Measurements from ENCODE around the gene MBNL2.
A peak's percentile ranks its signal among the peaks of the same experiment; 100 is the strongest.

The MBNL2 gene

GRCh38 chr13:97422118-97423054, 200.3 kb downstream of the MBNL2 start:
- H3K27ac ChIP-seq (ENCODE audit: low read depth, low read length, severe bottlenecking) = no peak overlapping the region
- 87 to 95% methylated on average over 4 to 5 of the region's 8 CpGs for WGBS, 2 experiments (ENCODE audit: insufficient coverage in 2 of 2)
- no peak overlapping the region for H3K4me3 ChIP-seq (ENCODE audit: extremely low read depth, insufficient read depth, low read length, poor library complexity, severe bottlenecking)
- H3K4me1 ChIP-seq (ENCODE audit: control insufficient read depth, insufficient read depth, low read length, poor library complexity, severe bottlenecking) = no peaks in the 10 kb centered on the region
- no peaks in the 10 kb centered on the region for H3K36me3 ChIP-seq (ENCODE audit: control insufficient read depth, insufficient read depth, low read length)
- H3K9me3 ChIP-seq (ENCODE audit: control insufficient read depth, low read length) = no peaks in the 10 kb centered on the region

- no peaks in the 10 kb centered on the region for H3K9me3 ChIP-seq (ENCODE audit: control insufficient read depth, low read length)
- no peaks in the 10 kb centered on the region for H3K4me1 ChIP-seq (ENCODE audit: control insufficient read depth, insufficient read depth, low read length, poor library complexity, severe bottlenecking)
- H3K4me3 ChIP-seq (ENCODE audit: extremely low read depth, insufficient read depth, low read length, poor library complexity, severe bottlenecking) = no peak overlapping the region
- H3K36me3 ChIP-seq (ENCODE audit: control insufficient read depth, insufficient read depth, low read length) = no peaks in the 10 kb centered on the region
- H3K27ac ChIP-seq (ENCODE audit: low read depth, low read length, severe bottlenecking) = no peak overlapping the region
- WGBS, 2 experiments (ENCODE audit: insufficient coverage in 2 of 2) = 83 to 93% methylated on average over 2 to 3 of the region's 8 CpGs
These were observed 201.3 kb downstream of the MBNL2 start for GRCh38 chr13:97423300-97424045.

GRCh38 chr13:97425590-97425989, 203.5 kb downstream of the MBNL2 start:
- no peak overlapping the region for H3K4me3 ChIP-seq (ENCODE audit: extremely low read depth, insufficient read depth, low read length, poor library complexity, severe bottlenecking)
- H3K27ac ChIP-seq (ENCODE audit: low read depth, low read length, severe bottlenecking) = no peak overlapping the region
- no peaks in the 10 kb centered on the region for H3K9me3 ChIP-seq (ENCODE audit: control insufficient read depth, low read length)
- WGBS, 2 experiments (ENCODE audit: insufficient coverage in 2 of 2) = 100% methylated on average over 1 to 2 of the region's 2 CpGs
- no peaks in the 10 kb centered on the region for H3K4me1 ChIP-seq (ENCODE audit: control insufficient read depth, insufficient read depth, low read length, poor library complexity, severe bottlenecking)
- no peaks in the 10 kb centered on the region for H3K36me3 ChIP-seq (ENCODE audit: control insufficient read depth, insufficient read depth, low read length)

GRCh38 chr13:97426695-97427094, 204.6 kb downstream of the MBNL2 start:
- Histone ChIP-seq H3K27ac (ENCODE audit: low read depth, low read length, severe bottlenecking) (no peak overlapping the region), H3K9me3 (ENCODE audit: control insufficient read depth, low read length) (no peaks in the 10 kb centered on the region), H3K36me3 (ENCODE audit: control insufficient read depth, insufficient read depth, low read length) (no peaks in the 10 kb centered on the region), H3K4me3 (ENCODE audit: extremely low read depth, insufficient read depth, low read length, poor library complexity, severe bottlenecking) (no peak overlapping the region), H3K4me1 (ENCODE audit: control insufficient read depth, insufficient read depth, low read length, poor library complexity, severe bottlenecking) (no peaks in the 10 kb centered on the region)
- WGBS, 2 experiments (ENCODE audit: insufficient coverage in 2 of 2) = 84 to 85% methylated on average over 2 to 3 of the region's 3 CpGs

GRCh38 chr13:97429681-97430081, 207.5 kb downstream of the MBNL2 start:
- Histone ChIP-seq H3K4me1 (ENCODE audit: control insufficient read depth, insufficient read depth, low read length, poor library complexity, severe bottlenecking) (no peaks in the 10 kb centered on the region), H3K4me3 (ENCODE audit: extremely low read depth, insufficient read depth, low read length, poor library complexity, severe bottlenecking) (no peak overlapping the region), H3K27ac (ENCODE audit: low read depth, low read length, severe bottlenecking) (no peak overlapping the region), H3K36me3 (ENCODE audit: control insufficient read depth, insufficient read depth, low read length) (no peaks in the 10 kb centered on the region), H3K9me3 (ENCODE audit: control insufficient read depth, low read length) (no peaks in the 10 kb centered on the region)
- WGBS, 2 experiments (ENCODE audit: insufficient coverage in 2 of 2) = 77 to 86% methylated on average over 4 to 6 of the region's 6 CpGs

DNA sequence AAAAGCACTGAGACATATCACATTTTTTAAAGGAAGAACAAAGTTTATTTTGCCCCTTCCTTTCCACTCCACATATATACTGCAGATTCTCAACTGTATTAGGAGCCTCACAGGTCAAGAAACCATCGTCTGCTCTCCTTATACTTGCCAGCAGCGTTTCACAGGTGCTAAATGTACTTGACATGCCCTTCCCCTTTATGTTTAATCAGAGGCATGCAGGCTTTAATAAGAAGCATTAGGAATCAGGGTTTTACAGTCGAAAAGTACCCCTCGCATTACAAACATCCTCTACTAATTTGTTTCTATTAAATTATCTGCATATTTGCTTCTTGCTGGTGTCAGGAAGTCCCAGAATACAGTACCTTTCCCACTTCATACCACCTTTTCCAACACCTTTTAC, 208.2 kb downstream of the MBNL2 start:
- WGBS, 2 experiments (ENCODE audit: insufficient coverage in 2 of 2) = 90 to 100% methylated on average over 3 to 4 of the region's 4 CpGs
- Histone ChIP-seq H3K9me3 (ENCODE audit: control insufficient read depth, low read length) (no peaks in the 10 kb centered on the region), H3K4me3 (ENCODE audit: extremely low read depth, insufficient read depth, low read length, poor library complexity, severe bottlenecking) (no peak overlapping the region), H3K4me1 (ENCODE audit: control insufficient read depth, insufficient read depth, low read length, poor library complexity, severe bottlenecking) (no peaks in the 10 kb centered on the region), H3K27ac (ENCODE audit: low read depth, low read length, severe bottlenecking) (no peak overlapping the region), H3K36me3 (ENCODE audit: control insufficient read depth, insufficient read depth, low read length) (no peaks in the 10 kb centered on the region)

- Histone ChIP-seq H3K27ac (ENCODE audit: low read depth, low read length, severe bottlenecking) (no peak overlapping the region), H3K4me1 (ENCODE audit: control insufficient read depth, insufficient read depth, low read length, poor library complexity, severe bottlenecking) (no peaks in the 10 kb centered on the region), H3K9me3 (ENCODE audit: control insufficient read depth, low read length) (no peaks in the 10 kb centered on the region), H3K36me3 (ENCODE audit: control insufficient read depth, insufficient read depth, low read length) (no peaks in the 10 kb centered on the region), H3K4me3 (ENCODE audit: extremely low read depth, insufficient read depth, low read length, poor library complexity, severe bottlenecking) (no peak overlapping the region)
- WGBS, 2 experiments (ENCODE audit: insufficient coverage in 2 of 2) = 79 to 100% methylated on average over 1 to 2 of the region's 4 CpGs
These were observed 209.1 kb downstream of the MBNL2 start for GRCh38 chr13:97431171-97431764.

DNA sequence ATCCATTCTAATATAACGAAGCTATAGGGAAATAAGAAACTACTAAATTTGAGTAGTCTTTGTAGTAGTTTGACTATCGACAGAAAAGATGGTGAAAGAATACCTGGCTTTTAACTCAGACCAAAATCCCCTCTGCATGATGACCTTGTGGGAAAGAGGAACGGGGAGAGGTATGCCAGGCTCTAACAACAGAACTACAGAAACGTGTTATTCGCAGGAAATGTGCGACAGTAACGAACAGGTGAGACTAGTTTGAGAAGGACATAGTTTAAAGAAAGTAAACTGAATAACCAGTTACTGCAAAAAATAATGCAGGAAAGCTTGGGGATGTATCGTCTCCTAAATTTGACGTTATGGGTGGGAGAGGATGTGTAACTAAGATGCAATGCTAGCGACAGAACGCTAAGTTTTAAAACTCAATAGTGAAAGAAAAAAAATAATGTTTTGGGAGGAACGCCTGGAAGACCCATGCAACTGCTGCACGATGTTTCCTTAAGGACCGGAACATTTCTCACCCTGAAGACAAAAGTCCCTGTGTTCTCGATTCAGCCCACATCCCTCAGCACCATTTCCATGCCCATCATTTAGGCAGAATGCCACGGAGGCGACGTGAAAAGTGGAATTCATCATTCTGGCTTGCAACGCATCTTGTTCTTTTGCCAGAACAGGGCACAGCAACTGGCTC, 210.2 kb downstream of the MBNL2 start:
- no peaks in the 10 kb centered on the region for H3K4me1 ChIP-seq (ENCODE audit: control insufficient read depth, insufficient read depth, low read length, poor library complexity, severe bottlenecking)
- 64 to 71% methylated on average over 16 to 18 of the region's 19 CpGs for WGBS, 2 experiments (ENCODE audit: insufficient coverage in 2 of 2)
- H3K4me3 ChIP-seq (ENCODE audit: extremely low read depth, insufficient read depth, low read length, poor library complexity, severe bottlenecking) = peak overlapping the region; percentile 85
- peaks cover 5% of the 10 kb centered on the region for H3K36me3 ChIP-seq (ENCODE audit: control insufficient read depth, insufficient read depth, low read length)
- peak overlapping the region; percentile 99 for H3K27ac ChIP-seq (ENCODE audit: low read depth, low read length, severe bottlenecking)
- H3K9me3 ChIP-seq (ENCODE audit: control insufficient read depth, low read length) = no peaks in the 10 kb centered on the region

- Histone ChIP-seq H3K27ac (ENCODE audit: low read depth, low read length, severe bottlenecking) (peak overlapping the region; percentile 99), H3K9me3 (ENCODE audit: control insufficient read depth, low read length) (no peaks in the 10 kb centered on the region), H3K4me1 (ENCODE audit: control insufficient read depth, insufficient read depth, low read length, poor library complexity, severe bottlenecking) (no peaks in the 10 kb centered on the region), H3K36me3 (ENCODE audit: control insufficient read depth, insufficient read depth, low read length) (peaks cover 11% of the 10 kb centered on the region), H3K4me3 (ENCODE audit: extremely low read depth, insufficient read depth, low read length, poor library complexity, severe bottlenecking) (peak overlapping the region; percentile 85)
- WGBS, 2 experiments (ENCODE audit: insufficient coverage in 2 of 2) = 12% methylated on average over 36 to 48 of the region's 50 CpGs
These were observed 211.0 kb downstream of the MBNL2 start for GRCh38 chr13:97432917-97433726.
